NCI-H1417 (cell line): ENCODE data around the gene SMAD6.

Experiments used
- DNase-seq, 3 experiments: peaks; one replicate each; lab custom pipeline; 2025; lab: John Stamatoyannopoulos, UW

SMAD6 gene

DNA sequence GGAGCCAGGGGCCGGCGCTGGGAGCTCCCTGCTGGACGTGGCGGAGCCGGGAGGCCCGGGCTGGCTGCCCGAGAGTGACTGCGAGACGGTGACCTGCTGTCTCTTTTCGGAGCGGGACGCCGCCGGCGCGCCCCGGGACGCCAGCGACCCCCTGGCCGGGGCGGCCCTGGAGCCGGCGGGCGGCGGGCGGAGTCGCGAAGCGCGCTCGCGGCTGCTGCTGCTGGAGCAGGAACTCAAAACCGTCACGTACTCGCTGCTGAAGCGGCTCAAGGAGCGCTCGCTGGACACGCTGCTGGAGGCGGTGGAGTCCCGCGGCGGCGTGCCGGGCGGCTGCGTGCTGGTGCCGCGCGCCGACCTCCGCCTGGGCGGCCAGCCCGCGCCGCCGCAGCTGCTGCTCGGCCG is 1.5 kb downstream of the SMAD6 start:
- peak; percentile 8 to 64 (median 63) for DNase-seq

DNA sequence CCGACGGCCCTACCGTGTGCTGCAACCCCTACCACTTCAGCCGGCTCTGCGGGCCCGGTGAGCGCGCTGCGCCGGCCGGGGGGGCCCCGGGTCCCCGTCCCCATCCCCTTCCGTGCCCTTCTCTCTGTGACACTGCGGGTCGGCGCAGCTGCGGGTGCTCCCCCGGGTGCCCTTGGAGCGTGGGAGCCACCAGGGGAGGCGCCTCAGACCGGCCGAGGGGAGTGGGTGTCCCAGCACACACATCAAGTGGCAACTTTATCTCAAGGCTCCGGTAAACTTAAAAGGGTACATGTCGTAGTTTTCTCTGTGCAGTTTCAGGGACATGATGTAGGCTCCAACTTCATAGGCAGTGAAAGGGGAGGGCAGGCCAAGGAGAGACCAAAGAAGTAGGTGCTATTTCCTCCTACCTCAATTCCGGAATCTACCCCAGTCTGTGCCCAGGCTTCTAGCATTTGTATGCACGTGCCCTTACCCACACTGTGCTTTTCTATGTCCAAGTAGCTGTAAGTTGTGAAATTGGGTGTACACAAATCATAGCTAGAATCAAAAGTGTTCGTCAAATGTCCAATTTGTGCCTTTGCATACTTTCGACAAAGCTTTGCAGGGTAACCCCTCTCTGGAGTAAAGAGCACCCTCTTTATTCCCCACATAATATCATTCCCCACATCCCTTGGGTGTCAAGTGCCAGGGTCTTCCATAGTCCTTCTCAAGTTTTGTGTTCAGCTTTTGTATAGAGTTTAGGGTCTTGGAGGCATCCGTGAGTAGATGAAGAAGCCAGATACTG is 2.2 kb downstream of the SMAD6 start:
- peak in 1 of 3 experiments; percentile 63 for DNase-seq

DNA sequence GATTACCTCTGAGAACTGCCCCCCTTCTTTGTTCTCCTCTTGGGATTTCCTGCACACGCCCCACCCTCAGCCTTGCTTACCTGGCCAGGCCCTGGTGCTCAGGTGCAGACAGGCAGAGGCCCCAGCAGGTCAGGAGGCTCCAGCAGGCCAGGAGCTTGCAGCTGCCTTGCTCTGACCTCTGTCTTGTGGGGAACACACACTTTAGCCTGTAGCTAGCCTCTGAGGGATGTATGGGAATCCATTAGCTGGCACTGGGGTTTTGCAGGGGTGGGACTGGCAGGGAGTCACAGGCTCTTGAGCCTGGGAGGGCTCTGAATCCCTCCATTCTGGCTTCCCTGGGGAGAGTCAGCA is 2.7 kb downstream of the SMAD6 start:
- no peak for DNase-seq

DNA sequence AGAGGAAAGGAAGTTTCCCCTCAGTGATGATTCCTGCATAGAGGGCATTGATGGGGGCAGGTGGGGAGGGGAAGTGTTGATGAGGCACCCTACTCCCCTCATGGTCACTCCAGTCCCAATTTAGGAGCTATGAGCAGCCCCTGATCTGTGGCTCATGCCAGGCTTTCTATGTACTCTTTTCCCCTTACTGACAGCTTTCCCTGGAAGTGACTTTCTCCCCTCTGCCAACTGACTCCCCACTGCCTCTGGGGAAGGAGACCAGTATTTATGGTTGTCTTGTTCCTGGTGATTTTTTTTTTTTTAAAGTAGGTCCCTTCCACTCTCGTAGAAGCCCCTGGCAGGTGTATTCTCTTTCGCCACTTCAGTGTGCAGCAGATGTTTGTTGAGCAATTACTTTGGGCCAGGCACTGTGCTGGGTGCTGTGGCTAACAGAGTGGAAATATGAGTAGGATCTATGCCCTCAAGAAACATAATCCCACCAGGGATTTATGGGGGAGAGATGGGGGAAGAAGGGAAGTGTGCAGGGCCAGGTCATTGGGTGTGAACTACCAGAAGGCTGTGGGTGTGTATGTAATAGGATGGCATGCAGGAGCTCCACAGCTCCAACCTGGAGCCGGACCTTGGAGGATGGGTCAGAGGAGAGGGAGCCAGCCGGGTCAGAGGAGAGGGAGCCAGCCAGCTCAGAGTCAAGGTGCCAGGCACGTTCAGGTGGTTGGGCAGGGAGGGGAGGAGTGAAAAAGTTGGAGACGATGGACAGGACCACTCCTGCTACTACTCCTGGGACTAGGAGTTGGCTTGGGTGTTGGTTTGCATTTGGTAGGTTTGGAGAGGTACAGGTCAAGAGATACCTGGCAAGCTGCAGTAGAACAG is 3.5 kb downstream of the SMAD6 start:
- DNase-seq: no peak

DNA sequence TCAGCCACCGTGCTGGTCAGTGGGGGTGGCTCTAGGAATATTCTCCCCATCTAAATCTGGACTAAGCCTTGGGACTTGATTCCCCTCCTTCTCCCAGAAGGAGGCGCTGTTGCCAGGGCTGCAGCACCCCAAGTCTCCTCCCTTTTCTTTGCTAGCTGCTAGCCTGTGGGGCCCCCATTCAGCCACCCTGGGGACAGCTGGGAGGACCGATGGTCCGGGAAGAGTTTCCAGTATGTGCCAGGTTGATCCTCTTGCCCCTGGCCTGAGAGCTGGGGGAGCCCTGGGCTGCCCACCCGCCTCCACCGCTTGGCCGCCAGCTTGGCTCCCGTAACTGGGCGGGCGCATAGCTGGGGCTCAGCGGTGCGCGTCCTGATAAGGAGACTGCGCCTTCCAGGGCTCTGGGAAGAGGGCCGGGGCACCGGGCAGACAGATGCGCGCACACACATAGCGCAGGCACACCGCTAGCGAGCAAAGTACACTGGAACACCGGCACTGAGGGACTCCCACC is 4.2 kb downstream of the SMAD6 start:
- DNase-seq: no peak

DNA sequence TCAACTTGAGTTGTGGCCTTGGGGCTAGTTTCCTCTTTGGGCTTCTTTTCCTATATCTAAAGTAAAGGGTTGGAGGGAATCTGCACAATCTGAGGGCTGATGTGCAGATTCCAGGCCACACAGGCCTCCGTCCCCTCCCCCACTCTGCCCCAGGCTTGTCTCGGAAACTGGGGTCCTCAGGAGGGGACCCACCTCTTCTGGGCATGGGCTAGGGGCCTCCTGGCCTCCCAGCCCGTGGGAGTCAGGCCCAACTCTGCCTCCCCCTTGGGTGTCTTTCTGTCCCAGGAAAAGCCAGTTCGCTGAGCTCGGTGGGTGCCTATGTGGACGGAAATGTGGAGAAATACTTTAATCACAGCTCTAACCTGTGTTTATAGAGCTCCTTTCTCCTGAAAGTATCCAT is 4.8 kb downstream of the SMAD6 start:
- no peak for DNase-seq

DNA sequence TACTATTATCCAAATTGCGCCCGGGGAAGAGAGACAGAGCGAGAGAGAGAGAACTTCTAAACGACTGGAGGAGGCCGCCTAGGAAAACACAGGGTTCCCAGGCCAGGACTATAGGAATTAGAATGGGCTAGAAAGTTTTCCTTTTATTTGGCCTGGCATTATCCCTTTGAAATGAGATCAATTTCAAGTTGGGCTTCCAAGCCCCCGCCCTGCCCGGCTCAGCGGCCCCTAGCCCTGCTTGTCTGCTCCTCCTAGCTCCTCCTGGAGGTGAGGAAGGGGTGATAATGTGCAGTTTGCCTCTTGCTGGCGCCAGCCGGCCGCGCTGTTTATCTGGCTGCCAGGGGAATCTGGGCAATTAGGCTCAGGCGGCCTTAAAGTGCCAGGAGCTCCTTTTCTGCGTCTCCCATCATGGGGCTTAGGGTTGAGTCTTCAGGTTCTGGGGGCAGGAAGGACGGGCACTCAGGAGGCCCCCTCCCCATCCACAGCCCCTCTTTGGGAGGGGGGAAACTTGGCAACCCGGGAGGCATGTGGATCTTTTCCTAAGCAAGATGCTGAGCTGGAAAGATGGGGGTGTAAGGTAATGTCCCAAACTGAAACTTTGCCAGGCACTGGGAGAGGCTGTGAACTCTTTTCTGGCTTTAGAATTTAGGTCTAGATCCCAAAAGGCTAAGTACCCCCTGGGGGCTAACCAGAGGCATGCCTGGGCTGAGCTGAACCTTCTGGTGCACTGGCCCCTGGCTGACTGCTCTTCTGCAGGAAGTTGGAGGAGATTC is 5.5 kb downstream of the SMAD6 start:
- peak; percentile 25 to 90 (median 79) for DNase-seq

DNA sequence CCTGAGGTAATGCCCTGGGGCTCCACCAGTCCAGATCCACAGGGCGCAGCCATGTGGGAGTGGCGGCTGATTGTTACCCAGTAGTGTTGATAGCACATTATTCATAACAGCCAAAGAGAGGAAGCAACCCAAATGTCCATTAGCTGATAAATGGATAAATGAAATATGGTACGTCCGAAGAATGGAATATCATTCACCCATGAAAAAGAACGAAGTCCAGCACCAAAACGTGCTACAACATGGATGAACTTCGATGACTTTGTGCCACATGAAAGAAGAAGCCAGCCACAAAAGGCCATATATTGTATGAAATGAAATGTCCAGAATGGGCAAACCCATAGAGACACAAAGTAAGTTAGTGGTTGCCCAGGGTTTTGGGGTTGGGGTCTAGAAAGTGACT is 6.4 kb downstream of the SMAD6 start:
- DNase-seq: no peak

DNA sequence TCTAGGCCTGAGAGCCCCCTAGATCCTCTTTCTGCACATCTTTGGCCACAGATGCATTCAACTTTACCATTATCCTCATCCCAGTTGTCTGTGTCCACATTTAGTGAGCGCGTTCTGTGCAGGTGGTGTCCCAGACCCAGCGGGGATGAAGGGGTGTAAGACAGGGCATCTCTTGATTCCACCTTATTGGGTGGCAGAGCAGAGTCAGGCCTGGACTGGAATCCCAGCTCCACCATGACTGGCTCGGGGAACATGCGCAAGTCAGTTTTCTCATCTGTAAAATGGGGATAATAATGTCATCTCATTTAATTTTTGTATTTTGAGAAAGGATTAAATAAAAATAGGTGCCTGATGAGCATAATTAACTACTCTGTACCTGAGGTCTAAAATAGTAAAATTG is 7.8 kb downstream of the SMAD6 start:
- DNase-seq: no peak

DNA sequence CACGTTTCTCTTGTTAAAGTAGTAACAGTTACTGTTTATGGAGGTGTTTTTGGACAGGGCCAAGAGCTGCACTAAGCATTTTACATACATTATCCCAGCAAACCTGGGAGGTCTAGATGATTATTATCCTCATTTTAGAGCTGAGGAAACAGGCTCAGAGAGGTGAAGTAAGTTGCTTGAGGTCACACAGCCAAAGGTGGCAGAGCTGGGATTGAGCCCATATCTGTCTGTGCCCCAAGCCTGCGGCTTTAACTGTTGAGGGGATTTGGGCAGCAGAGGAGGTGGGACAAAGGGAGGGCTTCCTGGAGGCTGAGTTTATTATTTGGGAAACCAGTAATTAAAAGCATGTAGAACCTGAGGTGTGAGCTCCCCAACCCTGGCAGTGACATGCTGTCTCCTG is 9.2 kb downstream of the SMAD6 start:
- no peak for DNase-seq

DNA sequence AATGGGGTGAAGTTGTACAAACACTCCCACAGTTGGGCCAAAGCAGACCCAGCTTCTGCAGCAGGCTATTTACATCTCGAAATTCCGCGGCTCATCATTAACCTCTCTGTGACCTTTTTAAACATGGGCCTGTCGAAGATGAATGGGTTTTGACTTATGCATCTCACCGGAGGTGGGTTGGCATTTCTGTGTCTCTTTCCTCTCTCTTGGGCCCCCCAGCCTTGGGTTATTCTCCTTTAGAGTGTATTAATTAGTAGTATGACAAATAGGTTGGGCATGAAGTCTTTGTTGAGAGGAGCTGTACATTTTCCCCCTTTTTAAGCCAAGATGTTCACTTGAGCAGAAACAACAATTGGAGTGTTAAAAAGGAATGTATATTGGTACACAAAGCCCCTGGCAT is 9.8 kb downstream of the SMAD6 start:
- DNase-seq: no peak

DNA sequence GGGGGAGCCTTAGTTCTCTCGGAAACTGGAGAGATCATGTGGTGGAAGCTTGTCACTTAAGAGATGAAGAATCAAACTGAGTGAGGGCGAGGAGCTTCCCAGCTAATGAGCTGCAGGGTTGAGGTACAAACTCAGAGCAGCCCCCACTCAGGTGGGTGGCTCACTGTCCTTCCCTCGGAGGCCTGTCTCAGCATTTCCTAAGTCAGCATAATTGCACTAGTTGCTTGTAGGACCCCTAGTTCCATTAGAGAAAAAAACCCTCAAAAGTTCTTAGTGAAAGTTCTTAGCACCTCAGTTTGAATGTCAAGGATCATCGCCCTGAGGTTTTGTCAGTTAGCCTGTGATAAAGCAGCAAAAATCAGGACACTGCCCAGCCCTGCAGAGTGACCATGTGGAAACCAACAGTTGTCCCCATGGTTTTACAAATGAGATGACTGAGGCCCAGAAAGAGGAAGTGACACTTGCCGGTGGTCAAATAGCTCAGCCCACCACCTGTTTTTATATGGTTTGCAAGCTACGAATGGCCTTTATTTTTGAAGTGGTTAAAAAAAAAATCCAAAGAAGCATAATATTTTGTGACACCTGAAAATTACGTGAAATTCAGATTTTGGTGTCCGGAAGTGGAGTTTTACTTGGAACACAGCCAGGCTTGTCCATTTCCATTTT is 11.9 kb downstream of the SMAD6 start:
- DNase-seq: no peak

DNA sequence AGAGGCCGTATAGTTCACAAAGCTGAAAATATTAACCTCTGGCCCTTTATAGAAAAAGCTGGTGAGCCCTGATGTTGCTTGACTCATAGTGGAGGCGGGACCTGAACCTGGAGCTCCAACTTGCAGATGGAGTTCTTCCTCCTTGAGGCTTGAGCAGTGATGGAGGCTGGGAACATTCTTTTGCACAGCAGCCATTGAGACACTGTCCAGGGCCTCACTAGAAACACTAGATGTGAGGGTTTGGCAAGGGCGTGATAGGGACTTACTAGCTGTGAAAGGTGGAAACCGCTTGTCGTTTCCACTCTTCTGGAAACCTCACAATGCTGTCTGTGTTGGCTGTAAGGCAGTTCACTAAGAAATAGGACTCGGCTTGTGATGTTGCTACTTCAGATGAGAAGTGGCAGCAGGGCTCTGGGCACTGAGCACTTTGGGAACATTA is 12.5 kb downstream of the SMAD6 start:
- no peak for DNase-seq

DNA sequence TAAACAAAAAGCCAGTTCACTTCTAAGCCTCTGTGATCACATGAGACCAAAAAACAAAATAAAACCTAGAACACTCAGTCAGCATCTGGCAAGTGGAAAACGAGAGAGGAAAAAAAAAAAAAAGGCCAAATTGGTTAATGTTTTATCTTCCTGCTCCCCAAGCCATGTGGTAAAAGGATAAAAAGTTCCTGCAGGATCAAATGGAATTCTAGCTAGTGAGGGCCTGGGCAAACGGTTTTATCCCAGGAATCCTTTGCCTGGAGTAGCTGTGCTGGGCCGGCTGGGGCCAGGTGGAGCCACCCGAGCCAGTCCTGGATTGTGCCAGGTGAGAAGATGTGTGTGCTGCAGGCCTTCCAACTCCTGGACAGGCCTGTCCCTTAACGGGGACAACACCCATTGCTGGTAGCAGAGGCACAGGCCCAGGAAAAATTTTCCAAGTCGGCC is 13.2 kb downstream of the SMAD6 start:
- DNase-seq: no peak

DNA sequence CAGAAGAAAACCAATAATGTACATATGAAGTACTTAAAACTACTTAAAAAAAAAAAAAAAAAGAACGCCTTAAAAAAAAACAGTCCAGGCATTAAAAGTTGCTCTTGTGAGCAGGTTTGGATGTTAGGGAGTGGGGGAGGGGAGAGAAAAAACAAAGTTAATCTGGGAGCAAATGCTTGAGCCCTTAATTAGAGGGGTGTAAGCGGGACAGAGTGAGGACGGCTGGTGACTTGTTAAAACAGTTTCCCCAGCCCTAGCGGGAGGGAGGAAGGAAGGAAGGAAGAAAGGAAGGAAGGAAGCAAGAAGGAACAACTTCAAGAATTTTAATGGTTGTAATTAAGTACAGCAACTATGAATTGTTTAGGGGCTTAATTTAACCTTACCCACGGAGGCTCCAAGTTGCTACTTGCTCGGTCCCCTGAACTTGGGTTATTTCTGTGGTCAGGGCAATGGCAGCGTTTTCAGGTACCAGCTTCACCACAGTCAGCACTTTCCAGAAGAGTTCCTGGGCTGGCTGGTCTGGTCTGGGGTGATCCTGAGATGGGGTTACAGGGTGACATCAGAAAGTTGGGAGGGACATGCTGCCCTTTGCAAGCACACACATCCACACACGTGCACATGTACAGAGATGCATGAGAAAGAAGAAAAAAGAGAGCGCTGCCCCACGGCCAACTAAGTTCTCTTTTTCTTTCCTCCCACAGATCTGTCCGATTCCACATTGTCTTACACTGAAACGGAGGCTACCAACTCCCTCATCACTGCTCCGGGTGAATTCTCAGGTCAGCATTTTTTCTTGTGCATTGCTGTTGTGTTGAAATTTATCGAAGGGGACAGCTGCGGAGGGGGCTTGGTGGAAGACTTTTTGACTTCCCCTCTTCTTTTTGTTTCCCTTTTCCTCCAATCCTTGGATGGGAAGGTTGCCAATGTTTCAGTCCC is 14.0 kb downstream of the SMAD6 start:
- DNase-seq: no peak

DNA sequence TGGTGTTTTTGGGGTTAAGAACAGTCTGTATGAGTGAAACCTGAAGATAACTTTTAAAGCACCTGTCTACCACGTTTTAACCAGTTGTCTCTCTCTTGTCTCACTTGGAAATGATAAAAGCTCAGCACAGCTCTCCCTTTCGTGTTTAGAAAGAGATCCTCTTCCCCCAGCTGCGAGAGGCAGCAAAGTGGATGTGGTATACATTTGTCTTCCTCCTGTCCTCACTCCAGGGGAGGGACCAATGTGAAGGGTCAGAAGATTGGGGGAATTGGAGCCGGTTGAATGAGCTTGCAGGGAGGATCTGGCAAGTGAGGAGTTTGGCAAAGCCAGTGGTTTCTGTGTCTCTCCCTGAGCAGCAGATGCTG is 14.6 kb downstream of the SMAD6 start:
- DNase-seq: no peak

DNA sequence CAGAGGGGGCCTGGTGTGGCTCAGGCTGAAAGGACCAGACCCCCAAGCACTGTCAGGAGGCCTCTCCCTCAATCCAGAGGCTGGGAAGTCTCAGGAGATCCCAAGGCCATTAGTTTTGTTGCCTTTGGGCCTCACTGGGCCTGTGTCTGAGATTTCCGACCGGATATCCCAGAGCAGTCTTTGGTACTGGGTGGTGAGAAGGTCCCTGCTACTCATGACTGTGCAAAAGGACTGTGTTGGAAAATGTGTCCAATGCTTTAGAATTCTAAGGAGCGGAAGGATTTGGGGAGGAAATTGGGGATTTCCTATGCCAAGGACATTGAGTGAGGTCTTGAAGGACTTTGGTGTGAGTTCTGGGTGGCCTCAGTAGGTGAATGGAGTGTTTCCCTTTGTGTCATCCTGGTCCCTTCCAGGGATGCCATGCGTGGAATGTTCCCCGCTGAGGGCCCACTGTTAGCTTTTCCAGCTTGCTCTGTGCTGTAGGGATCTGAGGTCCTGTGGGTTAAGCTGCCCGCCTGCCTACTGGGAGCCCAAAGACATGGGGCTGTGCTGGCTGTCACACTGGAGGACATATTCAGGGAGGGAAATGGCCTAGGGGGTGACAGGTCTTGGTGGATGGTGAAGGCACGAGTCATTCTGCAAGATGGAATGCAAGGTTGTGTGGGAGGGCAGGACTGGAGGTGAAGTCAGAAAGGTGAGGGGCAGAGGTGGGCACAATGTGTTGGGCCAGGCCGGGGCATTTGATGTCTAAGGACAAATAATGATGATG is 16.4 kb downstream of the SMAD6 start:
- no peak for DNase-seq

DNA sequence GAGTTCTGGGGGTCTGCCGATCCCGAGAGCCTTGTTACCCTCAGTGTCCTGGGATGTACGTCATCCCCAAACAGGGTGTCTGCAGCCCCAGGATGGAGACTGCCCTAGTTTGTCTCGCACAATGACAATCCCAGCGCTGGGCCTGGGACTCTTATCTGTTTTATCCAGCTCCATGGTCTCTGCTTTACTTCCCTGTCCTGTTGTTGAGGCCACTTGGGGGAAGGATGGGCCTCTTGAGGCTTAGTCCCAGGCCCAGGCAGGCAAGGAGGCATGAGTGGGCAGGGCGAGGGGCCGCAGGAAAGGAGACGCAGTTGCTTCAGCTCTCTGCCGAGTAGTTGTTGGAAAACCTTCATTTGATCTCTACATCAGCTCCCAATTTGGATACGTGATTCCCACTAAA is 17.4 kb downstream of the SMAD6 start:
- no peak for DNase-seq

DNA sequence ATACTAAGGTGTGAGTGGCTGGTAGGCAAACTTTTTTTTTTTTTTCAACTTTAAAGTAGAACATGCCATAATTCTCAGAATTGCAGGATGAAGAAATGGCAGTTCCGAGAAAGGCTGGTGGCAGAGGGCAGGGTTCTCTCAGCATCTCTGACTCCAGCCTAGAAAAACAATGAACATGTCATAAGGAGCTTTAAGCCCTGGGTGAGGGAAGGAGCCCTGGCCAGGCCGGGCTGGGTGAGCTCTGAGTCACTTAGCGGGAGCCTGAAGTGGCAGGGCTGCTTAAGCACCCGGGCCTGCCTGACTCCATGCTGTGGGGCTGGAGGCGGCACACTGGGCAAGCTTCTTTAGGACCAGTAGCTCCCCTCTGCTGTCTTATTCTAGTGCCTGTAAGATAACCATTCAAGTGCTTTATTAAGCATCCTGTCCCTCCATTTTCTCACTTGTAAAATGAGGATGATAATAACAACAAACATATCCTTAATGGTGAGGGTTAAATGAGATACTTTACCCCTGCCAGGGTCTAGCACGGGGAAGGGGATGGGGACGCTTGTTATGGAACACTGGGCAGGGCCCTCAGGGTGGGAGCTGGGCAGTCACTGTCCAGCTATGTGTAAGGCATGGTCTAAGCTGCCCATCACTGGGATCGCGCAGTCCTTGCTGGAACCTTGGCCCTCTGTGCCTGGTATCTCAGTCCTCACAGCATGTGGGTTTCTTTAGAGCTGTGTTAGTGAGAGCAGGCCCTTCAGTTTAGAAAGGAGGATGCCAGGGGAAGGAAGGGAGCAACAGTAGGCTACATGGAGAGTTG is 18.4 kb downstream of the SMAD6 start:
- no peak for DNase-seq
